GM12878 (cell line): Measurements from ENCODE around the gene GEMIN2. TPM values are rescaled to one million over a fixed set of nuclear protein-coding genes. Genes with fewer than 3 reads are reported as not detected.
A peak's percentile ranks its signal among the peaks of the same experiment; 100 is the strongest.

Experiments
- ATF7 ChIP-seq: fragments of 450-650 bp; IDR thresholded peaks from 2 replicates; pipeline ENCODE4 v1.6.1; 2016; ENCODE audit warnings: low read depth, mild to moderate bottlenecking
- CEBPB ChIP-seq, 2 experiments: fragments of 150-350 bp in 1 of 2; IDR thresholded peaks; 2 replicates each; pipeline ENCODE4 v1.6.1; 2012 to 2014; ENCODE audit warnings: low read depth in 2 of 2, low read length in 2 of 2, borderline replicate concordance in 1 of 2, inconsistent platforms in 1 of 2
- CHD1 ChIP-seq: IDR thresholded peaks from 2 replicates; pipeline ENCODE4 v1.6.1; 2012; ENCODE audit warnings: low read depth, low read length, improper control_type of control experiment
- CHD4 ChIP-seq: fragments of 200-600 bp; sonication (generic); IDR thresholded peaks from 2 replicates; pipeline ENCODE4 v1.6.1; 2016; ENCODE audit warnings: mild to moderate bottlenecking
- DPF2 ChIP-seq: fragments of 450-650 bp; IDR thresholded peaks from 2 replicates; pipeline ENCODE4 v1.6.1; 2017; ENCODE audit warnings: mild to moderate bottlenecking
- FOS ChIP-seq: IDR thresholded peaks from 3 replicates; pipeline ENCODE4 v1.6.1; 2011; ENCODE audit warnings: borderline replicate concordance; ENCODE audit not compliant: insufficient read length; ENCODE audit errors: extremely low read depth
- IKZF1 ChIP-seq: fragments of 450-650 bp; conservative IDR thresholded peaks from 2 replicates; pipeline ENCODE4 v1.6.1; 2017; ENCODE audit warnings: antibody characterized with exemption, mild to moderate bottlenecking
- KDM1A ChIP-seq: fragments of 200-600 bp; sonication (generic); IDR thresholded peaks from 2 replicates; pipeline ENCODE4 v1.6.1; 2016; ENCODE audit warnings: borderline replicate concordance
- MTA3 ChIP-seq: IDR thresholded peaks from 2 replicates; pipeline ENCODE4 v1.6.1; 2012; ENCODE audit warnings: low read length, inconsistent platforms, borderline replicate concordance
- MXI1 ChIP-seq: fragments of 150-350 bp; IDR thresholded peaks from 2 replicates; pipeline ENCODE4 v1.6.1; 2011; ENCODE audit warnings: low read depth, mild to moderate bottlenecking, inconsistent platforms, low read length, improper control_type of control experiment
- NR2C1 ChIP-seq: fragments of 450-650 bp; IDR thresholded peaks from 2 replicates; pipeline ENCODE4 v1.6.1; 2017; ENCODE audit warnings: antibody characterized with exemption, mild to moderate bottlenecking, moderate library complexity
- NRF1 ChIP-seq: conservative IDR thresholded peaks from 2 replicates; pipeline ENCODE4 v1.6.1; 2011; ENCODE audit warnings: mild to moderate bottlenecking, low read depth, low read length, improper control_type of control experiment
- PML ChIP-seq: IDR thresholded peaks from 2 replicates; pipeline ENCODE4 v1.6.1; 2012; ENCODE audit warnings: low read length, inconsistent platforms
- SMAD5 ChIP-seq: IDR thresholded peaks from 2 replicates; pipeline ENCODE4 v1.6.1; 2016; ENCODE audit warnings: antibody characterized with exemption, low read depth
- SMC3 ChIP-seq: IDR thresholded peaks from 2 replicates; pipeline ENCODE4 v1.6.1; 2011; ENCODE audit warnings: low read length, improper control_type of control experiment, borderline replicate concordance
- SREBF2 ChIP-seq: IDR thresholded peaks from 2 replicates; pipeline ENCODE4 v1.6.1; 2012; ENCODE audit warnings: mild to moderate bottlenecking, low read length
- TARDBP ChIP-seq: IDR thresholded peaks from 2 replicates; pipeline ENCODE4 v1.6.1; 2016; ENCODE audit warnings: borderline replicate concordance
- ZNF384 ChIP-seq: IDR thresholded peaks from 2 replicates; pipeline ENCODE4 v1.6.1; 2012; ENCODE audit warnings: low read depth, mild to moderate bottlenecking, low read length, improper control_type of control experiment, borderline replicate concordance
- ZSCAN29 ChIP-seq: fragments of 450-650 bp; IDR thresholded peaks from 2 replicates; pipeline ENCODE4 v1.6.1; 2017; ENCODE audit warnings: mild to moderate bottlenecking, moderate library complexity
- ZZZ3 ChIP-seq: IDR thresholded peaks from 2 replicates; pipeline ENCODE4 v1.6.1; 2011; ENCODE audit warnings: low read depth; ENCODE audit not compliant: control insufficient read depth, insufficient read length
- polyA plus RNA-seq, 11 experiments: library from polyadenylated mRNA; depleted of rRNA in 4 of 11; unstranded in 6 of 11; stranded (reverse) in 5 of 11; fragments of >200 nt; fragmentation: Nextera tagmentation in 4 of 11; fragmentation: Illumina TruSeq in 1 of 11; extraction: Ambion mirVana in 4 of 11; extraction: Trizol in 1 of 11; gene quantifications; 1 replicate in 1 of 11; 2 replicates in 10 of 11; pipeline versions ENCODE4 v1.2.1 to v1.2.3, GENCODE V29; 2011 to 2016; ENCODE audit warnings: inconsistent platforms in 2 of 11, missing spikeins in 2 of 11, low read depth in 1 of 11
- total RNA-seq, 4 experiments: library from RNA; depleted of rRNA in 3 of 4; stranded (reverse); fragments of >200 nt in 3 of 4; fragmentation: Illumina TruSeq in 1 of 4; extraction: Trizol in 1 of 4; gene quantifications; 2 replicates each; pipeline versions ENCODE4 v1.2.1 to v1.2.3, GENCODE V29; 2013 to 2021
- TF ChIP-seq, protein P1 (sequence below): fragments of 450-650 bp; formaldehyde crosslinking; IDR thresholded peaks from 2 replicates; pipeline ENCODE4 v1.4.0; 2022; ENCODE audit warnings: mild to moderate bottlenecking, moderate library complexity
- TF ChIP-seq, protein P2 (sequence below): fragments of 450-650 bp; IDR thresholded peaks from 2 replicates; pipeline ENCODE4 v1.6.1; 2017; ENCODE audit warnings: mild to moderate bottlenecking, moderate library complexity

Gene GEMIN2
- total and polyA plus RNA-seq, 10 of the 15 experiments (the other 5 are each of a cell fraction or from before 2014, with no cell fraction given), result 25.9 to 69.3 (median 46.1) TPM

DNA sequence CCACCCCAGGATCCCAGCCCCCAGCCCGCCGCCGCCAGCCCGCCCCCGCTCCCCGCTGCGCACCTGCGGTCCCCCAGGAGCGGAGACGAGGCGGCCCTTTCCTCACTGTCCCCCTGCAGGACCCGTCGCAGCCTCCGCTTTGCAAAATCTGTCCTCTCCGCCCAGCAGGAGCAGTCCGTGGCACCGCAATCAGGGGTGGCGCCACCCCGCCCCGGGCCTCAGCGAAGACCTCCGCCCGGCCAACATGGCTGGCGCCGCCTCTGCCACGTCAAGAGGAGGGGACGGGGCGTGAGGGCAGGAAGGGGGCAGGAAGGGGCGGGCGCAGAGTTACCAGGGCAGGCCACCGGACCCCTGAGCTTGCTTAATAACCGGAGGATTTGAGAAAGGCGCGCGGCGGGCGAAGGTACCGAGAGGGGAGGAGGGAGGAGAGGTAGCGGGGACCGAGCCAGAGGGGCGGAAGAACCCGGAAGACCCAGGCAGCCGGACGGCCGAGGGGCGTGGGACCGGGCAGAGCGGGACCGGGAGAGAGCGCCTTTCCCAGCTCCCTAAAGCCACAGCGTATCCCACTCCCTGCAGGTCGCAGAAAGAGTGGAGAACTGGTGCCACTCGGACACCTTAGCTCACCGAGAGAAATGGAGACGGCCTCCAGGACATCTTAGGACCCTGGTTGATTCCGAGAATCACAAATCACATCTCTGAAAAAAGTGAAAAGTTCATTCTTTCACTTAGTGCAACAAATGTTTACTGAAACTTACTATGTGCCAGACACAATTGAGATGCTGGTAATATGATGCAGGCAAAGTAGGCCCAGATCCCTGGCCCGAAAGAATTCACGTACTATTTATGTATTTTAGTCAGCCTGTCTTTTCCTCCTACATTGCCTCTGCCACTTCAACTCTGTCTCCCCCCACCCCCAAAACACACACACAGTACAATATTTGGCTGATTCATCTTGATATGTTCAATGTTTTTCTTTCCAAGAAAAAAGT, 10.9 kb upstream of the GEMIN2 start, which contains the start of gene SEC23A (continued):
- TF ChIP-seq CHD1, result 0 out of 2 replicates have a peak, but pooled peaks have one; percentile 10
- TF ChIP-seq CEBPB (IDR thresholded peaks at IDR 0.05; ENCODE audit: borderline replicate concordance in 1 of 2, low read depth in 2 of 2, low read length in 2 of 2), result no peak
- TF ChIP-seq KDM1A, result no peak
- no peak for TF ChIP-seq SMC3
- TF ChIP-seq MTA3, result no peak
- TF ChIP-seq, protein P1, sequence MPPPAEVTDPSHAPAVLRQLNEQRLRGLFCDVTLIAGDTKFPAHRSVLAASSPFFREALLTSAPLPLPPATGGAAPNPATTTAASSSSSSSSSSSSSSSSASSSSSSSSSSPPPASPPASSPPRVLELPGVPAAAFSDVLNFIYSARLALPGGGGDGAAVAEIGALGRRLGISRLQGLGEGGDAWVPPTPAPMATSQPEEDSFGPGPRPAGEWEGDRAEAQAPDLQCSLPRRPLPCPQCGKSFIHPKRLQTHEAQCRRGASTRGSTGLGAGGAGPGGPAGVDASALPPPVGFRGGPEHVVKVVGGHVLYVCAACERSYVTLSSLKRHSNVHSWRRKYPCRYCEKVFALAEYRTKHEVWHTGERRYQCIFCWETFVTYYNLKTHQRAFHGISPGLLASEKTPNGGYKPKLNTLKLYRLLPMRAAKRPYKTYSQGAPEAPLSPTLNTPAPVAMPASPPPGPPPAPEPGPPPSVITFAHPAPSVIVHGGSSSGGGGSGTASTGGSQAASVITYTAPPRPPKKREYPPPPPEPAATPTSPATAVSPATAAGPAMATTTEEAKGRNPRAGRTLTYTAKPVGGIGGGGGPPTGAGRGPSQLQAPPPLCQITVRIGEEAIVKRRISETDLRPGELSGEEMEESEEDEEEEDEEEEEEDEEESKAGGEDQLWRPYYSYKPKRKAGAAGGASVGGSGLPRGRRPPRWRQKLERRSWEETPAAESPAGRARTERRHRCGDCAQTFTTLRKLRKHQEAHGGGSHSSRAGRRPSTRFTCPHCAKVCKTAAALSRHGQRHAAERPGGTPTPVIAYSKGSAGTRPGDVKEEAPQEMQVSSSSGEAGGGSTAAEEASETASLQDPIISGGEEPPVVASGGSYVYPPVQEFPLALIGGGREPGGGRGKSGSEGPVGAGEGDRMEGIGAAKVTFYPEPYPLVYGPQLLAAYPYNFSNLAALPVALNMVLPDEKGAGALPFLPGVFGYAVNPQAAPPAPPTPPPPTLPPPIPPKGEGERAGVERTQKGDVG, result no peak
- peak; percentile 44 for TF ChIP-seq MXI1
- TF ChIP-seq PML, result 0 out of 2 replicates have a peak, but pooled peaks have one; percentile 43
- TF ChIP-seq TARDBP, result no peak
- no peak; the same call in none of the 2 replicates for TF ChIP-seq DPF2
- no peak for TF ChIP-seq ATF7
- TF ChIP-seq IKZF1, result peak; percentile 56
- TF ChIP-seq, protein P2, sequence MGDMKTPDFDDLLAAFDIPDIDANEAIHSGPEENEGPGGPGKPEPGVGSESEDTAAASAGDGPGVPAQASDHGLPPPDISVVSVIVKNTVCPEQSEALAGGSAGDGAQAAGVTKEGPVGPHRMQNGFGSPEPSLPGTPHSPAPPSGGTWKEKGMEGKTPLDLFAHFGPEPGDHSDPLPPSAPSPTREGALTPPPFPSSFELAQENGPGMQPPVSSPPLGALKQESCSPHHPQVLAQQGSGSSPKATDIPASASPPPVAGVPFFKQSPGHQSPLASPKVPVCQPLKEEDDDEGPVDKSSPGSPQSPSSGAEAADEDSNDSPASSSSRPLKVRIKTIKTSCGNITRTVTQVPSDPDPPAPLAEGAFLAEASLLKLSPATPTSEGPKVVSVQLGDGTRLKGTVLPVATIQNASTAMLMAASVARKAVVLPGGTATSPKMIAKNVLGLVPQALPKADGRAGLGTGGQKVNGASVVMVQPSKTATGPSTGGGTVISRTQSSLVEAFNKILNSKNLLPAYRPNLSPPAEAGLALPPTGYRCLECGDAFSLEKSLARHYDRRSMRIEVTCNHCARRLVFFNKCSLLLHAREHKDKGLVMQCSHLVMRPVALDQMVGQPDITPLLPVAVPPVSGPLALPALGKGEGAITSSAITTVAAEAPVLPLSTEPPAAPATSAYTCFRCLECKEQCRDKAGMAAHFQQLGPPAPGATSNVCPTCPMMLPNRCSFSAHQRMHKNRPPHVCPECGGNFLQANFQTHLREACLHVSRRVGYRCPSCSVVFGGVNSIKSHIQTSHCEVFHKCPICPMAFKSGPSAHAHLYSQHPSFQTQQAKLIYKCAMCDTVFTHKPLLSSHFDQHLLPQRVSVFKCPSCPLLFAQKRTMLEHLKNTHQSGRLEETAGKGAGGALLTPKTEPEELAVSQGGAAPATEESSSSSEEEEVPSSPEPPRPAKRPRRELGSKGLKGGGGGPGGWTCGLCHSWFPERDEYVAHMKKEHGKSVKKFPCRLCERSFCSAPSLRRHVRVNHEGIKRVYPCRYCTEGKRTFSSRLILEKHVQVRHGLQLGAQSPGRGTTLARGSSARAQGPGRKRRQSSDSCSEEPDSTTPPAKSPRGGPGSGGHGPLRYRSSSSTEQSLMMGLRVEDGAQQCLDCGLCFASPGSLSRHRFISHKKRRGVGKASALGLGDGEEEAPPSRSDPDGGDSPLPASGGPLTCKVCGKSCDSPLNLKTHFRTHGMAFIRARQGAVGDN, result 0 out of 2 replicates have a peak, but pooled peaks have one; percentile 50
- TF ChIP-seq NR2C1, result no peak
- TF ChIP-seq NRF1, result no peak
- TF ChIP-seq ZZZ3, result no peak
- 0 out of 2 replicates have a peak, but pooled peaks have one; percentile 14 for TF ChIP-seq SREBF2
- no peak for TF ChIP-seq ZSCAN29
- no peak for TF ChIP-seq ZNF384
- no peak for TF ChIP-seq CHD4
- no peak for TF ChIP-seq FOS
- TF ChIP-seq SMAD5, result 0 out of 2 replicates have a peak, but pooled peaks have one; percentile 67
